ENCODE data around the gene CUL1. TPM values are rescaled to one million over a fixed set of nuclear protein-coding genes. Genes with fewer than 3 reads are reported as not detected.

The CUL1 gene
- total RNA-seq, 2 donors from 2014 or later = 47.0 to 60.0 TPM

- Histone ChIP-seq H3K27ac (no peak overlapping the region), H3K27me3 (replicated peaks; ENCODE audit: insufficient read depth) (no peaks in the 10 kb centered on the region), H3K4me1 (ENCODE audit: control insufficient read depth in 1 of 2, low read depth in 2 of 2) (peaks cover 0 to 13% of the 10 kb centered on the region in 2 donors), H3K9me3 (no peaks in the 10 kb centered on the region), H3K36me3 (no peaks in the 10 kb centered on the region), H3K4me3 (no peak overlapping the region)
- DNase-seq (ENCODE audit: low spot score) (no peak), ATAC-seq (ENCODE audit: insufficient number of reproducible peaks, low FRiP score, low read depth) (no peak)
- no peak for TF ChIP-seq CTCF (IDR thresholded peaks at IDR 0.05)
These were observed 36.1 kb upstream of the CUL1 start for GRCh38 chr7:148662646-148663045.

- Histone ChIP-seq H3K9me3 (no peaks in the 10 kb centered on the region), H3K4me3 (peak overlapping the region; percentile 4), H3K36me3 (no peaks in the 10 kb centered on the region), H3K27me3 (replicated peaks; ENCODE audit: insufficient read depth) (no peaks in the 10 kb centered on the region), H3K27ac (no peak overlapping the region), H3K4me1 (ENCODE audit: control insufficient read depth in 1 of 2, low read depth in 2 of 2) (peaks cover 0 to 13% of the 10 kb centered on the region in 2 donors)
- DNase-seq (ENCODE audit: low spot score) (no peak), ATAC-seq (ENCODE audit: insufficient number of reproducible peaks, low FRiP score, low read depth) (no peak)
- no peak for TF ChIP-seq CTCF (IDR thresholded peaks at IDR 0.05)
These were observed 34.4 kb upstream of the CUL1 start for GRCh38 chr7:148664324-148664723.

- Histone ChIP-seq H3K4me1 (ENCODE audit: control insufficient read depth in 1 of 2, low read depth in 2 of 2) (peaks cover 0 to 13% of the 10 kb centered on the region in 2 donors), H3K4me3 (no peak overlapping the region), H3K27me3 (replicated peaks; ENCODE audit: insufficient read depth) (no peaks in the 10 kb centered on the region), H3K9me3 (no peaks in the 10 kb centered on the region), H3K27ac (no peak overlapping the region), H3K36me3 (no peaks in the 10 kb centered on the region)
- no peak for ATAC-seq (ENCODE audit: insufficient number of reproducible peaks, low FRiP score, low read depth)
- no peak for TF ChIP-seq CTCF (IDR thresholded peaks at IDR 0.05)
- no peak for DNase-seq (ENCODE audit: low spot score)
These were observed 33.5 kb upstream of the CUL1 start for GRCh38 chr7:148665221-148665620.

- H3K27me3 ChIP-seq (replicated peaks; ENCODE audit: insufficient read depth) = no peaks in the 10 kb centered on the region
- peaks cover 0 to 7% of the 10 kb centered on the region in 2 donors for H3K4me1 ChIP-seq (ENCODE audit: control insufficient read depth in 1 of 2, low read depth in 2 of 2)
- H3K36me3 ChIP-seq = no peaks in the 10 kb centered on the region
- TF ChIP-seq CTCF (IDR thresholded peaks at IDR 0.05) = no peak
- H3K9me3 ChIP-seq = no peaks in the 10 kb centered on the region
- no peak for DNase-seq (ENCODE audit: low spot score)
- no peak for ATAC-seq (ENCODE audit: insufficient number of reproducible peaks, low FRiP score, low read depth)
- no peak overlapping the region for H3K27ac ChIP-seq
- no peak overlapping the region for H3K4me3 ChIP-seq
These were observed 28.8 kb upstream of the CUL1 start for GRCh38 chr7:148669927-148670326.

GRCh38 chr7:148670374-148670773 is 28.3 kb upstream of the CUL1 start:
- Histone ChIP-seq H3K9me3 (no peaks in the 10 kb centered on the region), H3K27me3 (replicated peaks; ENCODE audit: insufficient read depth) (no peaks in the 10 kb centered on the region), H3K4me1 (ENCODE audit: control insufficient read depth in 1 of 2, low read depth in 2 of 2) (peaks cover 0 to 3% of the 10 kb centered on the region in 2 donors), H3K27ac (no peak overlapping the region), H3K36me3 (no peaks in the 10 kb centered on the region), H3K4me3 (no peak overlapping the region)
- ATAC-seq (ENCODE audit: insufficient number of reproducible peaks, low FRiP score, low read depth) (no peak), DNase-seq (ENCODE audit: low spot score) (no peak)
- TF ChIP-seq CTCF (IDR thresholded peaks at IDR 0.05) = no peak
